Measurements from ENCODE around the gene MCF2L.
"Not testable (repeated sequence)": the region's sequence is repeated elsewhere in the genome, so short reads cannot be mapped to it uniquely, and the experiment has no call there.

Gene MCF2L

DNA sequence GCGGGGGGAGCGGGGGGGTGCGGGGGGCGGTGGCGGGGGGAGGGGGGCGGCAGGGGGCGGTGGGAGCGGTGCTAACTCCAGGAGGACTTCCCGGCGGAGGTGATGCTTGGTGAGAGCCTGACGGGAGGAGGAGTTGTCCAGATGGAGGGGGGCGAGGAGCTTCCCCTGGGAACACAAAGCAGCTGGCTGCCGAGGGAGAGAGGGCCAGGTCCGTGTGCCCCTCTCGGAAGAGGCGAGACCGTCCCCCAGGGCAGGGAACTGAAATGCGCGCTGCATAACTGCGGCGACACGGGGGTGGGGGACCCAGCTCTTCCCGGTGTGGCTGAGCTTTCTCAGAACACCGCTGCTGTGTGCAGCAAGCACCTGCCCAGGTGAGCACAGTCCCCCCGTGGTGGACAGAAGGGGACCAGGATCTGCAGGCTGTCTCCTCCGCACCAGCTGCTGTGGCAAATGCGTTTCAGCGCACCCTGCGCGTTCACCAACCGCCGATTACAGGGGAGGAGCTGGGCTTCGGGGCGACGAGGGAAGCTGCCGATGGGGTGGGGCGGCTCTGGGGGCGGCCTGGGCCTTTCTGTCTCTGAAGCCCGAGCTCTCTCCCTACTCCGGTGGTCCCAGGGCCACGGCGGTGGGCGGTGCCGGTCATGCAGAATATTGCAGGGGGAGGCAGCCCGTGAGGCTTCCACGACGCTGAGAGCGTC is 81.9 kb downstream of the MCF2L start:
- no peak for DNase-seq (ENCODE audit: low read depth)

DNA sequence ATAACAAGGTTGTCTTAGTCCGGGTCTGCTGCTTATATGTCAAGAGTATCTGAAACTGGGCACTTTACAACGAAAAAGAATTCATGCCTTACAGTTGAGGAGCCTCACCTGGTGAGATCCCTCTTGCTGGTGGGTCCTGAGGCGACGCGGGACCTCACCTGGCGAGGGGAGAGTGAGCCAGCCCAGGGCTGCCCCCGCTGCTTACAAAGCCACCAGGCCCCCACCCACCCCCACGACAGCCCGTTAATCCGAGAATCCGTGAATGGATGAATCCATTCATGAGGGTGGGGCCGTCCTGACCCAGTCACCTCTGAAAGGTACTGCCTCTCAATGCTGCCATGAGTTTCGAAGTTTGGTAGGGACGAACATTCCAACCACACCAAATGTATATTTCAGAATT is 82.6 kb downstream of the MCF2L start:
- no peak for DNase-seq (ENCODE audit: low read depth)

DNA sequence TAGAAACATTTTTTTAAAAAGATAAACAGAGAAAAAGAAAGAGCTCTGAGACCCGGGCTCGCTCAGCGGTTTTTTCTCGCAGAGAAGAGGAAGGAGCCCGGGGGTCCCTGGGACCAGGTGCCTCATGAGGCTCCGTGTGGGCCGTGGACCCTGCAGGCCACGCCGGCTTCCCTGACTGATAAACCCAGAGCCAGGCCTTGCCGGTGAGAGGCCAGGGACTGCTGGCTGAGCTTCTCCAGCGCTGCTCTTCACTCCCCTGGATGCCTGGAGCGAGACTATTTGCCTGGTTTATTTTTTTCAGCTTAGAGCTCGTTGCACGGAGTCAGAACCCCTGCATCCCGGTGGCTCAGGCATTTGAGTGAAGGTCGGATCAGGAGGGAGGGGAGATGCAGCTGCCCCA is 83.2 kb downstream of the MCF2L start:
- DNase-seq (ENCODE audit: low read depth), result no peak

DNA sequence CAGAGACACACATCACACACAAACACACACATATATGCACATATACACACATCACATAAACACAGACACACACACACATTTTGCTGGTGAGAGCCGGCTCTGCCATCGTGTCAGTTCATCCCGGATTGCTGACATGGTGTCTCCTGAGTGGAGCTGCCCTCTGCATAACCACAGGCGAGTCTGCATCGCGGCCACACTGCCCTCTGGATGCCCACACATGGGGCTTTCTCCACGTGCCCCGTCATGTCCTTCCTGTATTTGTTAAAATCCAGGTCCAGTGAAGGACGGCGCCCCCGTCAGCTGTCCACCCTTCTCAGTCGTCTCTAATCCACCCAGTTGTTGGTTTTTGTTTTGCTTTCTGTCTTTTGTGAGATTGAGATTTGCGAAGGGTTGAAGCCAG is 84.0 kb downstream of the MCF2L start:
- no peak for DNase-seq (ENCODE audit: low read depth)

DNA sequence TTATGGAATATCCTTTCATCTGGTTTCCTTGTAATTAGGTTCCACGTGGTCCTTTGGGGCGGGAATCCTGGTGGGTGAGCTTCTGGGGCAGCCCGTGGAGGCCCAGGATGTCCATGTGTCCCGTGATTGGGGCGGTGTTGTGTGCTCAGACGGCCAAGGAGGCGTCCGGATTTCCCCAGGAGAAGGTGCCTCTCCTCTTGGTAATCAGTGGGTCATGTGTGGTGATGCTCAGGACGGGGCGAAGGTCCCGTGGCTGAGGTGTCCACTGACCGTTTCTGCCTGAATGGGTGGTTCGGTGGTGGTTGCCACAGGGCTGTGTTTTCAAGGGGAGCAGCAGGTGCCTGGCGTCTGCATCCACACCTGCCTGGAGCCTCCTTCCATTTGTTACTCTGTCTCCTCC is 84.4 kb downstream of the MCF2L start:
- DNase-seq (ENCODE audit: low read depth), result no peak

DNA sequence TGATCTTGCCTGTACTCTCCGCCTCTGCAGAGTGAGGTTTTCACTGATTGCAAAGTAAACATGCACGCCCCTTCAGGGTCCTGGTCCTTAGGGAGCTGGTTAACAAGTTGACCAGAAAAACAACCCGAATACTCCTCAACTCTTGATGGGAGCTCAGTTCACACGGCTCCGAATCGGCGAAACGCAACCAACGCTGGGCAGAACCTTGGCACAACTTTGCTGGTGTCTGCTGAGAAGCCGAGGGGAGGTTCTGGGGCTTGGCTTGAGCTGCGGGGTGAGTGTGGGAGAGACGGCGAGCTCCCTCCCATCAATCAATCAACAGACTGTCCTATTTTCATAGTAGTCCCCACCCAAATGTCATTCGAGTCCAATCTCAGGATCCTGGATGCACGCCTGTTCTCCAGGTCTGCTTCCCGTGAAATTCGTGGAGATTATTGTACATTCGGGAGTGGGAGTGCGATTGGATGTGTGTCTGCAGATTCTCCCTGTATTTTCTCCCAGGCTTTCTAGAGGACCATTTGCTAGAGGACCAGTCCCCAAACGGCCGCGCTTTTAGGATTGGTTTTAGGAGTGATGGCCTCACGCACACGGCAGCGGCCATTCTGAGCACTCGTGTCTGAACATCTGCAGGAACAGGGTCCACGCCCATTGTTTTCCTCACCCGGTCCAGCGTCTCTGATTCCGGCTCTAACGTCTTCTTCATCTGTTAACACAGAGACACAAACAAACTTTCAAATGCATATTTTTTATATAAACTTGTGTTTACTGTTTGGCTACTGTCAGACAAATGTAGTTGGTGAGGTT is 85.0 kb downstream of the MCF2L start:
- DNase-seq (ENCODE audit: low read depth), result no peak

DNA sequence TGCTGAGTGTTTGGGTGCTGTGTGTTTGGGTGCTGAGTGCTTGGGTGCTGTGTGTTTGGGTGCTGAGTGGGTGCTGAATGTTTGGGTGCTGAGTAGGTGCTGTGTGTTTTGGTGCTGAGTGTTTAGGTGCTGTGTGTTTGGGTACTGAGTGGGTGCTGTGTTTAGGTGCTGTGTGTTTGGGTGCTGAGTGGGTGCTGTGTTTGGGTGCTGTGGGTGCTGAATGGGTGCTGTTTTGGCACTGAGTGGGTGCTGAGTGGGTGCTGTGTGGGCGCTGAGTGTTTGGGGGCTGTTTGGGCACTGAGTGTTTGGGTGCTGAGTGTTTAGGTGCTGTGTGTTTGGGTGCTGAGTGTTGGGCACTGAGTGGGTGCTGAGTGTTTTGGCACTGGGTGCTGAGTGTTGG is 88.1 kb downstream of the MCF2L start:
- DNase-seq (ENCODE audit: low read depth), result no peak

DNA sequence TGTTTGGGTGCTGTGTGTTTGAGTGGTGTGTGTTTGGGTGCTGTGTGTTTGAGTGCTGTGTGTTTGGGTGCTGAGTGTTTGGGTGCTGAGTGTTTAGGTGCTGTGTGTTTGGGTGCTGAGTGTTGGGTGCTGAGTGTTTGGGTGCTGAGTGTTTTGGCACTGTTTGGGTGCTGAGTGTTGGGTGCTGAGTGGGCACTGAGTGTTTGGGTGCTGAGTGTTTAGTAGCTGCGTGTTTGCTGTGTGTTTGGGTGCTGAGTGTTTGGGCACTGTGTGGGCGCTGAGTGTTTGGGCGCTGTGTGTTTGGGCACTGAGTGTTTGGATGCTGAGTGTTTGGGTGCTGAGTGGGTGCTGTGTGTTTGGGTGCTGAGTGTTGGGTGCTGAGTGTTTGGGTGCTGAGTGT is 88.5 kb downstream of the MCF2L start:
- not testable (repeated sequence) for DNase-seq (ENCODE audit: low read depth)

DNA sequence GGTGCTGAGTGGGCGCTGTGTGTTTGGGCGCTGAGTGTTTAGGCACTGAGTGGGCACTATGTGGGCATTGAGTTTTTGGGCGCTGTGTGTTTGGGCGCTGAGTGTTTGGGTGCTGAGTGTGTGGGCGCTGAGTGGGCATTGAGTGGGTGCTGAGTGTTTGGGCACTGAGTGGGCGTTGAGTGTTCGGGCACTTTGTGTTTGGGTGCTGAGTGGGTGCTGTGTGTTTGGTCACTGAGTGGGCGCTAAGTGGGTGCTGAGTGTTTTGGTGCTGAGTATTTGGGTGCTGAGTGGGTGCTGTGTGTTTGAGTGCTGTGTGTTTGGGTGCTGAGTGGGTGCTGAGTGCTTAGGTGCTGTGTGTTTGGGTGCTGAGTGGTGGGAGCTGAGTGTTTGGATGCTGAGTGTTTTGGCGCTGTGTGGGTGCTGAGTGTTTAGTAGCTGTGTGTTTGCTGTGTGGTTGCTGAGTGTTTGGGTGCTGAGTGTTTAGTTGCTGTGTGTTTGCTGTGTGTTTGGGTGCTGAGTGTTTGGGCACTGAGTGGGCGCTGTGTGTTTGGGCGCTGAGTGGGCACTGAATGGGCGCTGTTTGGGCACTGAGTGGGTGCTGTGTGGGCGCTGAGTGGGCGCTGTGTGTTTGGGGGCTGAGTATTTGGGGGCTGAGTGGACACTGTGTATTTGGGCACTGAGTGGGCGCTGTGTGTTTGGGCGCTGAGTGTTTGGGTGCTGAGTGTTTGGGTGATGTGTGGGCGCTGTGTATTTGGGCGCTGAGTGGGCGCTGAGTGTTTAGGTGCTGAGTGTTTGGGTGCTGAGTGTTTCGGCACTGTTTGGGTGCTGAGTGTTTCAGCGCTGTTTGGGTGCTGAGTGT is 89.3 kb downstream of the MCF2L start:
- DNase-seq (ENCODE audit: low read depth), result no peak

DNA sequence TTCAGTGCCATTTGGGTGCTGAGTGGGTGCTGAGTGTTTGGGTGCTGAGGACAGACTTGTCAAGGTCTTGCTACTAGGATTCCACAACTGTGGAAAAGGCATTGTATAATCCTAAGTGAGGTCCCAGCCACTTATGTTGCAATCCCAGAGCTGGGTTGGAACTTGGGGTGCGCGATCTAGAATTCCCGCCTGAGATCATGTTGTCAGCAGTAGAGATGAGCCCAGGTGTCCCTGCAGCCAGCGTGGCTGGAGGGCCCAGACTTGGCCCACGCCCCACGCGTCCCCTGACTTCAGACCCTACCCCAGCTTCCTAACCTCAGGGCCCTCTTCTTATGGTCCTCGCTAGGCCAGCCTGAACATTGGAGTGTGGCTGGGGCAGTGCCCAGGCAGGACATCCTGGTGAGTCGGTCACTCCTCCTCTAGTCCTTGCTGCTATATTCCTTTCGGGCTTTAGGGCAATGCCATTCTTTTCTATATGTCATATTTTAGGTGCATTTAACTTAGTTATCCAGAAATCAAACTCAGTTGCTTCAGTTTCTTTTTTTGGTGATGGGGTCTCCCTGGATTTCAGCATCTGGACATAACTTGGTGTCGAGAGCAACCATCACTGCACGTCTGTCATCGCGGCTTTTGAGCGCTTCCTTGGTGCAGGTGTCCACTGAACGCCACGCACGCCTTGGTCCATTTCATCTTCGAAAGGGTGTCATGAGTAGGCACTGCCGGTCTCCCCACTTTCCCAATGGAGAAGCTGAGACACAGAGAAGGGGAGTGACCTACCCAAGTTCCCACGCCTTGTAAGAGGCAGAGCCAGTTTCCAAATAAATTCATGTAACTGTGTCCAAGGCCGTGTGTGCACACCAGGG is 90.2 kb downstream of the MCF2L start:
- DNase-seq (ENCODE audit: low read depth), result no peak

DNA sequence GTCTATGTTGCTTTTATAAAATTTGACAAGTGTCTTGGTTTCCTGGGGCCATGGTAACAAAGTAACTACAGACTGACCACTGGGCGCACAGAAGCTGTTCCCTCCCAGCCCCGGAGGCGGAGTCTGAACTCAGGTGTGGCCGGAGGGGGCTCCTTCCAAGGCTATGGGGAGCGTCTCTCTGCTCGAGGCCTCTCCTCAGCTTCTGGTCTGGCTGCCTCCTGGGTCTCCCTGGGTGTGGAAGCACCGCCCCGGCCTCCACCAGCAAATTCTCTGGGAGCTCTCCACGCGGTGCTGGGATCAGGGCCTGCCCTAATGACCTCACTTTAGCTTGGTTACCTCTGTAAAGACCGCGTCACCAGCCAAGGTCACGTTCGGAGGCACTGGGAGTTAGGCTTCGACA is 90.9 kb downstream of the MCF2L start:
- DNase-seq (ENCODE audit: low read depth), result no peak

DNA sequence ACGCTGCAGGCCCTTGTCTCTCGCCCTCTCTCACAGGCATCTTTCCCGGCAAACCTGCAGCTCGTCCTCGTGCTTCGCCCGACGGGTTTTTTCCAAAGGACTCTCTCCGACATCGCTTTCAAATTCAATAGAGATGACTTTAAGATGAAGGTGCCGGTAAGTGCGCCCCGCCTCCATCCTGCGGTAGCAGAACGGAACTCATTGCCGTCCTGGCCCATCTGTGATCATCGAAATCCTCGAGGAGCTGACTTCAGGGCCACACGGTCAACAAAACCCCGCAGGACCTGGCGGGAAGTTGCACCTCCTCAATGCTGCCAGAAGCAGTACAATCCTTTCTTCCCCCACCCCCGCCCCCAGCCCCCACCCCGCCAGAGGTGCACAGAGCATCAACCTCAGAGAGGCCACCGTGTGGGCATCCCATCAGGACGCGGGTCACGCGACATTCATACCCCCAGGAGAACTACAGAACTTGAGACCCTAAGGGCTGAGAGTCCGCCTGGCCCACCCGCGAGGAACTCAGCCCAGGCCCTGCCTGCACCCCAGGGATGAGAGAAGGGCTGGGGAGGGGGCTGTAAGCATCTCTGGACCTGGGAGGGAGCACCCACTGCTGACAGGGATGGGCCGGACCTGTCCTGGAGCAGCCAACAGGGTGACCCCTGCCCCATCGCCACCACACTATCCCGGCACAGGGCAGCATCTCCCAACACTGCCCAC is 91.7 kb downstream of the MCF2L start:
- DNase-seq (ENCODE audit: low read depth), result no peak

DNA sequence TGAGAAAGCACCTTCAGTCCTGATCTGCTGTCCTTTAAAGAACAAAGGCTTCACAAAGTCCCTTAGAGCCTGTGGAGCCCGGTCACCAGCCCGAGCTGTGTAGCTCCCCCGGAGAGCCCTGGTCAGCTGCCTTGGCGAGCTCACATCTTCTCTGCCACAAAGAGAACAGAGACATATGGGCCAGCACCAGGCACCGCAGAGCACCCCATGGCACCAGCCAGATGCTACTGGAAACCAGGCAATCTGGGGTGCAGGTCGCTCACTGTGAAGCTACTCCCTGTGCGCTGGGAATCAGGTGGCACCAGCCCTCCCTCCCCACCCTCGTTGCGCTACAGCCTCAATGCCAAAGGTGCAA is 92.2 kb downstream of the MCF2L start:
- no peak for DNase-seq (ENCODE audit: low read depth)

DNA sequence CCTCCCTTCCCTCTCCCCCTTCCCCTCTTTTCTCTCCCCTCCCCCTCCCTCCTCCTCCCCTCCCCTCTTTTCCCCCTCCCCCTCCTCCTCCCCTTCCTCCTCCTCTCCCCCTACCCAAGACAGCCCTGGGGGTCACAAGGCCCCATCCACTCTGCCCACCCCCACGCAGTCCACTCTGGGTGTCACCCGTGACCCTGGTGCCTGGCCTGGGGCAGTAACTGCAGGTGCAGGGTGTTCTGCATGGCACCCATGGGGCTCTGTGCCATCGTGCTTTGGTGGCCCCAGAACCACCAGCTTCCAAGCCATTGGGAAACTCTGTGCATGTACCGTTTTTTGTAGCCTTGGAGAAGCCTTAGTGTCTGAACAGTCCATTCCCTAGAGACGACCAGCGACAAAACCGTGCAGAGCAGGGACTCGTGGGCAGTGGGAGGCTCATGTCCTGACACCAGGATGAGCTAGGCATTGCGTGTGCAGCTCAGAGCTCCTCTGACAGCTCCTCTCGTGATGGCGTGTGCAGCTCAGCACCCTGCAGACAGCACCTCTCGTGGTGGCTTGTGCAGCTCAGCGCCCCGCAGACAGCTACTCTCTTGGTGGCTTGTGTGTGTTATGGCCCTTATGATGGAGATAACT is 92.9 kb downstream of the MCF2L start:
- no peak for DNase-seq (ENCODE audit: low read depth)

DNA sequence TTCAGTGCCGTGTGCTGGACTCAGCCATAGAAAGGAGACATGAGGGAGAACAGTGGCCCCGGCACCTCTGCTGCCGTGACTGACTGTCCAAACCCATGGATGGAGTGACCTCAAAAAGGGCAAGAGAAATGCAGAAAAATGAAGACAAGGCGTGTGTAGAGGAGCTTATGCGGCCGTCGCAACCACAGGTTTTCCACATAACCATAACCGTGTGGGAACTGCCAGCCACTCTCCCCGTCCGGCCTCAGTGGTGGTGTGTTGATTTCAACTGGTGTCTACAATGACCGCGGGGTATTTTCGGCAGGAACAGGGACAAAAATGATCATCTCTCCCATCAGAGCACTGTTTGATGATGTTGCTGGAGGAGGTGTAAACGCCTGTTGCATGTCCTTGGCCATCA is 93.7 kb downstream of the MCF2L start:
- no peak for DNase-seq (ENCODE audit: low read depth)

DNA sequence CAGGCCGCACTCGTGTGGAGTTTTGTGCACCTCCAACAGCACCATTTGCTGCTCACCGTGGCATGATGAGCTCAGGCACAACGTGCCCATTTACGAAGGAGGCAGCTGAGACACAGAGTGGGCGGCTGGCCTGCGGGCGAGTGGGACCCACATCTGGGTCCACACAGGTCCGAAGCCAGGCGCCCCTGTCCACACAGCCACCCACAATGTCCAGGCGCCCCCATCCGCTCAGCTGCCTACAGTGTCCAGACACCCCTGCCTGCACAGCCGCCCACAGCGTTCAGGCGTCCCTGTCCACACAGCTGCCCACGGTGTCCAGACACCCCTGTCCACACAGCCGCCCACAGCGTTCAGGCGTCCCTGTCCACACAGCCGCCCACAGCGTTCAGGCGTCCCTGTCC is 94.1 kb downstream of the MCF2L start:
- no peak for DNase-seq (ENCODE audit: low read depth)

DNA sequence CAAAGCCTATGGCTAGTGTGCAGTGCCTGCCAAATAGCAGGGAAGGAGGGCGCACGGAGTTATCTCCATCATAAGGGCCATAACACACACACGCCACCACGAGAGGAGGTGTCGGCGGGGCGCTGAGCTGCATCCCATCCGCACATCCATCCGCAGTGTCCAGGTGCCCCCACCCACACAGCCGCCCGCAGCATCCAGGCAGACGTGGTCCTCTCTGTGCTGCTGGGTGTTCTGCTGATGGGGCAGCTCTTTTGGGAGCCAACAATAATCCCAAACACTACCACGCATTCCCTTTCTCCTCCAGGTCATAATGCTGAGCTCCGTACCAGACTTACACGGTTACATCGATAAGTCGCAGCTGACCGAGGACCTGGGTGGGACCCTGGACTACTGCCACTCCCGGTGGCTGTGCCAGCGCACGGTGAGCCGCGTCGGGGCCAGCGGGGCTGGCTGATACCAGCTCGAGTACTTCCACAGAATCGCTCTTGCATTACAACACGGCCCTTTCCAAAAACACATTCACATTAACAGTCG is 95.1 kb downstream of the MCF2L start:
- no peak for DNase-seq (ENCODE audit: low read depth)

DNA sequence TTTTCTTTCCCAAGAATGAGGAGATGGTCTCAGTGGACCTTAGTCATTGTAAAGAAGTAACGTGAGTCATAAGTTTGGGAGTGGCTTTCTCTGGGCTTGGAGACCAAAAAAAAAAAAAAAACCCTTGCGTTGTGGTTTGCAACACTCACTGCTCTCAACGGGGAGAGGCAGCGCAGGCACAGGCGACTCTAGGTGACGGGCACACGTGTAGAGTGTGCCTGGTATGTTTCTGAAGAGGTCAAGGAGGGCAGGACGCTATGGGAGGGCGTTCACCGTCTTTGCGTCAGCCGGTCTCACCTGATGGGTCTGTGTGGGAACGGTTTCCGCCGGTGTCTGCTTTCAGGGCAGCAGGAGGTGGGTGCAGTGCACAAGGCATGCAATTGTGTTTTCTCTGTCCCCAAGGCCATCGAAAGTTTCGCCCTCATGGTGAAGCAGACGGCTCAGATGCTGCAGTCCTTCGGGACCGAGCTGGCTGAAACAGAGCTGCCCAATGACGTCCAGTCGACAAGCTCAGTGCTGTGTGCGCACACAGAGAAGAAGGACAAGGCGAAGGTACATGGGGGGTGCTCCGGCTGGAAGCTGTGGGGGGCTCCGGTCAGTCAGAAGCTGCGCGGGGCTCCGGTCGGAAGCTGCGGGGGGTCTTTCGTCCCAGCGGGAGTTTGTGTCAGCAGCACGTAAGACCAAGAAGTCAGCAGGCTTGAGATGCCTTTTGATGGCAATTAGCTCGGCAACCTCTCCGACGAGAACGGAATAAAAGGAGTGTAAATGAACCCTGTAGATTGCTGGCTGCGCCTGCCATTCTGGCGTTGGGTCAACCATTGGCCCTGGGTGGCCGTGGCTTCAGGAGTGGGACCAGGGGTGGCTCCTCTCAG is 95.8 kb downstream of the MCF2L start:
- no peak for DNase-seq (ENCODE audit: low read depth)

DNA sequence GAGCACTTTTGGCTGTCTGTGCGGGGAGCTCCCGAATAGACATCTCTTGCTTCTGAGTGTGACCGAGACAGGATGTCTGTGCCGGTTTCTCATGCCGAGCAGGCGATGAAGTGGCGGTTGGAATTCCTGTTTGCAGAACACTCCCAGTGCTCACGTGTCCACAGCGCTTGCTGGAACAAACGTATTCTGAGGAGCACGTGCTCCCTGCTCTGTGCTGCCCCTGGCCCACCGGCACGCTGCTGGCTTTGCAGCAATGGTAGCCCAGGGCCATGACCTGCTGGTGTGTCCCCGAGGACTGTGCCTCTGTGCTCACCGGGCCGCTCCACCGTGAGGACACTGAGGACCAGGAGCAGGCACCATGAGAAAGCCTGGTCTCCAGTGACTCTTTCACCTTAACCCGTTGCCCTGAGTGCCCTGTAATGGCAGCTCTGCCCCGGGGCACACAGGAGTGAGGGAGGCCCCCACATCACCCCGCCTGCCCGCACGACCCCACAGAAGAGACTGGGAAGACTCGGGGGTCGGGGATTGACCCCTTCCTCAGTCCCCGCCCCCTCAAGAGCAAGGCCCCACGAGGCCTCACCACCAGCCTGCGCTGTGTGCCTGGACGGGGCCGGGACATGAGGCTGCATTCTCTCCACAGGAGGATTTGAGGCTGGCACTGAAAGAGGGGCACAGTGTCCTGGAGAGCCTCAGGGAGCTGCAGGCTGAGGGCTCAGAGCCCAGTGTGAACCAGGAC is 96.6 kb downstream of the MCF2L start:
- DNase-seq (ENCODE audit: low read depth), result no peak

Measured in activated T-helper 1 cell treated with Interleukin-2 at 50 U/mL for 16 hours (primary cell).